Right cardiac atrium (tissue), 5 donors: Measurements from ENCODE around the gene HK1. TPM values are rescaled to one million over a fixed set of nuclear protein-coding genes. Genes with fewer than 3 reads are reported as not detected.

Experiments used
- ATAC-seq, 2 donors: fragments of 200-7000 bp; cut with Tn5 transposase; one replicate each; pipeline versions ENCODE4 v1.8.0 to v1.9.1; 2020; ENCODE audit warnings: moderate library complexity in 2 of 2, mild to moderate bottlenecking in 1 of 2
- DNase-seq, 3 donors: peaks; one replicate each; pipeline ENCODE4 v3.0.0-alpha.2; 2020
- H3K27ac ChIP-seq: one replicate; pipeline ENCODE4 v1.5.1; 2013; ENCODE audit warnings: mild to moderate bottlenecking, low read length, control low read depth, moderate library complexity
- H3K27me3 ChIP-seq: one replicate; pipeline ENCODE4 v1.6.1; 2013; ENCODE audit not compliant: control insufficient read depth, insufficient read depth
- H3K4me1 ChIP-seq: one replicate; pipeline ENCODE4 v1.6.1; 2013; ENCODE audit warnings: low read length; ENCODE audit not compliant: control insufficient read depth, insufficient read depth
- H3K4me3 ChIP-seq: one replicate; pipeline ENCODE4 v1.5.1; 2013; ENCODE audit warnings: low read length, control low read depth
- H3K9me3 ChIP-seq: one replicate; pipeline ENCODE4 v1.6.1; 2013; ENCODE audit warnings: low read length; ENCODE audit not compliant: control insufficient read depth
- WGBS: extraction: QIAGEN DNeasy Blood & Tissue Kit; methylation state at CpG from one replicate; pipeline ENCODE4 v1.1.7; 2013; 5-methylcytosine and 5-hydroxymethylcytosine counted together
- intact Hi-C, 4 donors: fragments of 100-400 bp; cut with DNase I; formaldehyde crosslinking; loops; one replicate each; pipeline versions ENCODE4 v1.11.0 to v1.14.0; 2022 to 2023
- polyA plus RNA-seq: library from polyadenylated mRNA; stranded (reverse); fragments of 200-250 nt; gene quantifications from one replicate; pipeline ENCODE4 v1.2.3, GENCODE V29; 2013
- total RNA-seq, 4 donors: library from RNA; stranded (reverse); fragmentation: NEBNext Ultra II Directional; extraction: Animal tissue kit (Norgen Biotek cat#: 25700); gene quantifications; one replicate each; pipeline ENCODE4 v1.2.1, GENCODE V29; 2021
- donor health status: healthy with polysubstance abuse.
- donor health status: DM: no; HTN: yes; CAD: no.
- donor health status: DM: no; HTN: no; CAD: no.
- donor health status: DM: no; HTN: yes; CAD: no; lungs with severe emphysema.
- donor health status: DM: yes; HTN: yes; CAD: no.

HK1 gene
- total and polyA plus RNA-seq, 5 donors = 165 to 313 (median 278) TPM

DNA sequence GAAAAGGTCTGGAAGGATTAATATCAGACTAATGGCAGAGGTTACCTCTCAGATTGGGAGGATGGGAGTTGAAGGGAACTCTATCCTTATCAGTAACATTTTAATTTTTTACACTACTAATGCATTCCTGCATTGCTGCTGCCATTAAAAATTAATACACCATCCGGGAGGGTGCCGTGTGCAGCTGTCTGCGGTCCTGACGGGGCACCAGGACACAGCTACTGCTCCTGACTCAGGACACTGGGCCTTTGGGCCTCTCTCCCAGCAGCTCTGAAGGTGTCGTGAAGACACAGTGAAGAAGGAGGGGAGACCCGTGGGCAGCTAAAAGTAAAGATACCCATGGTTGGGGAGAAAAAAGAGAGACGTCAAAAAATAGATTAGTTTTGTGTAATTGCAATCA lies 23.4 kb upstream of the HK1 start:
- H3K9me3 ChIP-seq = no peaks in the 10 kb centered on the region
- intact Hi-C loops = no loop called here
- DNase-seq (no peak), ATAC-seq (no peak)
- no peak overlapping the region for H3K4me3 ChIP-seq
- no peaks in the 10 kb centered on the region for H3K27me3 ChIP-seq
- no peak overlapping the region for H3K27ac ChIP-seq
- WGBS = 60% methylated on average over 7 of the region's 7 CpGs
- H3K4me1 ChIP-seq = no peaks in the 10 kb centered on the region

DNA sequence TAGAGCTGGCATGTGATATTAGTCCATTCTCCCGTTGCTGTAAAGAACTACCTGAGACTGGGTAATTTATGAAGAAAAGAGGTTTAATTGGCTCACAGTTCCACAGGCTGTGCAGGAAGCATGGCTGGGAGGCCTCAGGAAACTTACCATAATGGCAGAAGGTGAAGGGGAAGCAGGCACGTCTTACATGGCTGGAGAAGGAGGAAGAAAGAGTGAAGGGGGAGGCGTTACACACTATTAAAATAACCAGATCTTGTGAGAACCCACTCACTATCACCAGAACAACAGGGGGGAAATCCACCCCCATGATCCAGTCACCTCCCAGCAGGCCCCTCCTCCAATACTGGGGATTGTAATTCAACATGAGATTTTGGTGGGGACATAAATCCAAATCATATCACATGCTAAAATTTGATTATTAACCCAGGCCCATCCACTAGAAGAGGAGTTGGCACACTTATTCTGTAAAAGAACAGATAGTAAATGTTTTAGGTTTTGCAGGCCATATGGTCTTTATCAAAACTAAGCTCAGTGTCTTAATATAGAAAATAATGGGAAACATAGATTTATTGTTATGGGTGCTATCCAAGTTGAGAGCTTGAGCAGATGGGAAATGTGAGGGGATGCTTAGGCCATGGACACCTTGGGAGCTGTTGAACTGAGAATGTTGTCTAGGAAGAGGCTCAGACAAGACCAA lies 18.6 kb upstream of the HK1 start:
- Histone ChIP-seq H3K9me3 (no peaks in the 10 kb centered on the region), H3K4me1 (no peaks in the 10 kb centered on the region), H3K27me3 (no peaks in the 10 kb centered on the region), H3K4me3 (no peak overlapping the region), H3K27ac (no peak overlapping the region)
- DNase-seq (no peak), ATAC-seq (no peak)
- WGBS = 81% methylated on average over 3 of the region's 3 CpGs
- intact Hi-C loops = loop anchor here in 1 of 4 donors (10.0 kb wide), 1 partner anchor 55 kb away; no protein-coding TSS in a partner anchor

- no peak overlapping the region for H3K27ac ChIP-seq
- DNase-seq = no peak
- ATAC-seq = no peak
- no peaks in the 10 kb centered on the region for H3K27me3 ChIP-seq
- no peaks in the 10 kb centered on the region for H3K9me3 ChIP-seq
- no peaks in the 10 kb centered on the region for H3K4me1 ChIP-seq
- intact Hi-C loops = loop anchor here in 1 of 4 donors (10.0 kb wide), 1 partner anchor 54 kb away; no protein-coding TSS in a partner anchor
- no peak overlapping the region for H3K4me3 ChIP-seq
- WGBS = 73% methylated on average over 8 of the region's 8 CpGs
These were observed 17.1 kb upstream of the HK1 start for GRCh38 chr10:69261184-69261583.

DNA sequence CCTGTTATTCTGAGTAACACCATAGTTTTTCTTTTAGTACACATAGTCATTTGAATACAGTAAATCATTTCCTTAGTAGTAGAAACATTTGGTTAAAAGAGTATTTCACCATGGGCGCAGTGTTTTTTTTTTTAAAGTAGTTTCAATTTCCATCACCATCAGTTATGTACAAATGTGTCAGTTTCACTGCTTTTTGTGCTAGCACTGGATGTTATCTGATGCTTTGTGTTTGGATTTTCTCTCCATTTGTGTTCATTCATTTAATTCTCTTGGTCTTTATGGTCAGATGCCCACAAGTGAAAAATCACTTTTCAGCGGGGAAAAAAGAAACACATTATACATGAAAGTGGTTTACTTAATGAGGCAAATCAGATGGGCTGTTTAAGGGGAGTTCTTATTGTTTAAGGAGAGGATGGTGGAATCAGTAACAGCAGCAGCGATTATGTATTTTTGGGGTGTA lies 16.0 kb upstream of the HK1 start:
- no peak for ATAC-seq
- H3K27ac ChIP-seq = no peak overlapping the region
- DNase-seq = no peak
- WGBS = 83% methylated on average over 3 of the region's 3 CpGs
- H3K4me1 ChIP-seq = no peaks in the 10 kb centered on the region
- no peak overlapping the region for H3K4me3 ChIP-seq
- no peaks in the 10 kb centered on the region for H3K9me3 ChIP-seq
- intact Hi-C loops = loop anchor here in 1 of 4 donors (10.0 kb wide), 1 partner anchor 52 kb away; no protein-coding TSS in a partner anchor
- no peaks in the 10 kb centered on the region for H3K27me3 ChIP-seq

- DNase-seq = peak in 1 of 3 donors; percentile 40
- WGBS = 79% methylated on average over 17 of the region's 17 CpGs
- intact Hi-C loops = loop anchor here in 1 of 4 donors (10.0 kb wide), 1 partner anchor 49 kb away; no protein-coding TSS in a partner anchor
- H3K27ac ChIP-seq = no peak overlapping the region
- peak in 1 of 2 donors; percentile 36 for ATAC-seq
- H3K4me1 ChIP-seq = no peaks in the 10 kb centered on the region
- no peak overlapping the region for H3K4me3 ChIP-seq
- H3K27me3 ChIP-seq = no peaks in the 10 kb centered on the region
- H3K9me3 ChIP-seq = no peaks in the 10 kb centered on the region
These were observed 12.8 kb upstream of the HK1 start for GRCh38 chr10:69265521-69265920.

DNA sequence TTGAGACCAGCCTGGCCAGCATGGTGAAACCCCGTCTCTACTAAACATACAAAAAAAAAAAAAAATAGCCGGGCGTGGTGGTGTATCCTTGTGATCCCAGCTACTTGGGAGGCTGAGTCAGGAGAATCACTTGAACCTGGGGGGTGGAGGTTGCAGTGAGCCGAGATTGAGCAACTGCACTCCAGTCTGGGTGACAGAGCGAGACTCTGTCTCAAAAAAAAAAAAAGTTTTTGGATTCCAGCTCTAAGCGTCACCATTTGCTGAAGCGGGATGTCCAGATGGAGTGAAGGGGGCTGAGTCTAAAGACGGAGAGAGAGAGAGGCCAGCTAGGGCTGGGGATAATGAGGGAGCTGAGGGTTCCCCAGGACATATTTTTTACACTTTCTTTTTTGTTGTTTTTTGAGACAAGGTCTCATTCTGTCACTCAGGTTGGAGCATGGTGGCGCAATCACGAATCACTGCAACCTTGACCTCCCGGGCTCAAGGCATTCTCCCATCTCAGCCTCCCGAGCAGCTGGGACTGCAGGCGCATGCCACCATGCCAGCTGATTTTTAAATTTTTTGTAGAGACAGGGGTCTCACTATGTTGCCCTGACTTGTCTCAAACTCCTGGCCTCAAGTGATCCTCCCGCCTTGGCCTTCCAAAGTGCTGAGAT lies 9.4 kb upstream of the HK1 start:
- no peak for DNase-seq
- 88% methylated on average over 14 of the region's 14 CpGs for WGBS
- H3K27ac ChIP-seq = no peak overlapping the region
- no peak for ATAC-seq
- no peaks in the 10 kb centered on the region for H3K9me3 ChIP-seq
- H3K4me1 ChIP-seq = no peaks in the 10 kb centered on the region
- H3K27me3 ChIP-seq = no peaks in the 10 kb centered on the region
- intact Hi-C loops = loop anchor here in 1 of 4 donors (10.0 kb wide), 1 partner anchor 46 kb away; no protein-coding TSS in a partner anchor
- H3K4me3 ChIP-seq = no peak overlapping the region

GRCh38 chr10:69269761-69270160 lies 8.5 kb upstream of the HK1 start:
- H3K4me1 ChIP-seq = no peaks in the 10 kb centered on the region
- no peaks in the 10 kb centered on the region for H3K9me3 ChIP-seq
- ATAC-seq (no peak), DNase-seq (no peak)
- WGBS = 81% methylated on average over 2 of the region's 2 CpGs
- H3K27me3 ChIP-seq = no peaks in the 10 kb centered on the region
- intact Hi-C loops = loop anchor here in 1 of 4 donors (10.0 kb wide), 1 partner anchor 45 kb away; no protein-coding TSS in a partner anchor
- H3K4me3 ChIP-seq = no peak overlapping the region
- no peak overlapping the region for H3K27ac ChIP-seq

DNA sequence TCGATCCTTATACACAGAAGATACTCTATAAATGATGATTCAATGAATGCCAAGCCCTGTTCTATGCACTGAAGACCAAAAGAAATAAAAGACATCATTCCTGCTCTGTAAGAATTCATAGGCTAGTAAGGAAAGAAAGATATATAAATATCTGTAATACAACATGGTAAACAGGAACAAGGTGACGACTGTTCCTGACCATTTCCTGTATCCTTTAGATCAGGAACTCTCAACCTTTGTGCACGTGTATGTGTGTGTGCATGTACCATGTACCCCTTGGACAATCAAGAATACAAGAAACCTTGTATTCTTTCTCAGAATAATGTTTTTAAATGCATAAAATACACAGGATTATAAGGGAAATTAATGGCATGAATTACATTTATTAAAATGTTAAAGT lies 7.3 kb upstream of the HK1 start:
- no peaks in the 10 kb centered on the region for H3K27me3 ChIP-seq
- no peaks in the 10 kb centered on the region for H3K9me3 ChIP-seq
- 65% methylated on average over 3 of the region's 3 CpGs for WGBS
- no peak overlapping the region for H3K4me3 ChIP-seq
- no peaks in the 10 kb centered on the region for H3K4me1 ChIP-seq
- intact Hi-C loops = no loop called here
- no peak overlapping the region for H3K27ac ChIP-seq
- ATAC-seq (no peak), DNase-seq (no peak)

- ATAC-seq (no peak), DNase-seq (no peak)
- no peaks in the 10 kb centered on the region for H3K27me3 ChIP-seq
- H3K27ac ChIP-seq = no peak overlapping the region
- no peaks in the 10 kb centered on the region for H3K9me3 ChIP-seq
- no peak overlapping the region for H3K4me3 ChIP-seq
- intact Hi-C loops = no loop called here
- H3K4me1 ChIP-seq = no peaks in the 10 kb centered on the region
- WGBS = 82% methylated on average over 1 of the region's 1 CpG
These were observed 5.7 kb upstream of the HK1 start for GRCh38 chr10:69272624-69273023.

DNA sequence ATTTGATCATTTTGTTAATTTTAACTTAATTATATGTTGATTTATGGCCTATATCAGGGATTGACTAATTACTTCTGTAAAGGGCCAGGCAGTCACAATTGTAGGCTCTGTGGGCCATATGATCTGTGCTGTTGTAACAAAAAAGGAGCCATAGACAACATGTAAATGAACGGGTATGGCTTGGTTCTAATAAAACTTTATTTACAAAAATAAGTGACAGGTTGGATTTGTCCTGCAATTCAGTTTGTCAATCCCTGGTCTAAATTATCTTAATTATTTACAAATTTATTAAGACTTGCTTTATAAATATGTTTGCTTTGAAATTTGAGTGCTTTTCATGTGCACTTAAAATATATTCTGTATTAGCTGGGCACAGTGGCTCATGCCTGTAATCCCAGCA lies 2.9 kb upstream of the HK1 start:
- Histone ChIP-seq H3K27ac (no peak overlapping the region), H3K4me3 (no peak overlapping the region), H3K27me3 (no peaks in the 10 kb centered on the region), H3K9me3 (no peaks in the 10 kb centered on the region), H3K4me1 (peaks cover 6% of the 10 kb centered on the region)
- intact Hi-C loops = no loop called here
- 98% methylated on average over 1 of the region's 1 CpG for WGBS
- ATAC-seq (no peak), DNase-seq (no peak)

- ATAC-seq (no peak), DNase-seq (no peak)
- WGBS = 94% methylated on average over 6 of the region's 6 CpGs
- no peak overlapping the region for H3K27ac ChIP-seq
- intact Hi-C loops = no loop called here
- peaks cover 6% of the 10 kb centered on the region for H3K4me1 ChIP-seq
- H3K9me3 ChIP-seq = no peaks in the 10 kb centered on the region
- H3K4me3 ChIP-seq = no peak overlapping the region
- H3K27me3 ChIP-seq = no peaks in the 10 kb centered on the region
These were observed 1.8 kb upstream of the HK1 start for GRCh38 chr10:69276503-69276902.
